Left kidney (tissue), 2 donors: ENCODE measurements around the gene EPHA1. TPM values are rescaled to one million over a fixed set of nuclear protein-coding genes. Genes with fewer than 3 reads are reported as not detected.
"Not testable (repeated sequence)": the region's sequence is repeated elsewhere in the genome, so short reads cannot be mapped to it uniquely, and the experiment has no call there.

Experiments
- DNase-seq: peaks from one replicate; pipeline ENCODE4 v3.0.0-alpha.2; 2013
- polyA plus RNA-seq: library from polyadenylated mRNA; unstranded; fragments of 120-200 nt; gene quantifications from one replicate; pipeline ENCODE4 v1.2.1, GENCODE V29; 2013; ENCODE audit not compliant: insufficient read length

The EPHA1 gene
- polyA plus RNA-seq, 1 donor: 20.2 TPM

GRCh38 chr7:143405173-143406001 lies 3.3 kb downstream of the EPHA1 start:
- no peak for DNase-seq

GRCh38 chr7:143402233-143402632 lies 6.4 kb downstream of the EPHA1 start:
- DNase-seq: not testable (repeated sequence)

GRCh38 chr7:143401265-143401664 lies 7.4 kb downstream of the EPHA1 start:
- no peak for DNase-seq

GRCh38 chr7:143399642-143400041 lies 9.0 kb downstream of the EPHA1 start:
- no peak for DNase-seq

- no peak for DNase-seq
Measured at GRCh38 chr7:143399151-143399550, 9.5 kb downstream of the EPHA1 start.

- no peak for DNase-seq
Measured at GRCh38 chr7:143398616-143399015, 10.0 kb downstream of the EPHA1 start.

- DNase-seq: no peak
Measured at GRCh38 chr7:143397710-143398530, 10.7 kb downstream of the EPHA1 start.

GRCh38 chr7:143396625-143397556 lies 11.8 kb downstream of the EPHA1 start:
- no peak for DNase-seq

GRCh38 chr7:143396182-143396581 lies 12.5 kb downstream of the EPHA1 start:
- DNase-seq: no peak

- no peak for DNase-seq
Measured at GRCh38 chr7:143395187-143396149, 13.2 kb downstream of the EPHA1 start.

GRCh38 chr7:143394777-143395176 lies 13.9 kb downstream of the EPHA1 start:
- DNase-seq: no peak

- DNase-seq: no peak
Measured at GRCh38 chr7:143394068-143394467, 14.6 kb downstream of the EPHA1 start.

- no peak for DNase-seq
Measured at GRCh38 chr7:143393267-143394041, 15.2 kb downstream of the EPHA1 start.

GRCh38 chr7:143392875-143393266 lies 15.8 kb downstream of the EPHA1 start:
- no peak for DNase-seq

- DNase-seq: not testable (repeated sequence)
Measured at GRCh38 chr7:143392427-143392826, 16.2 kb downstream of the EPHA1 start.

- DNase-seq: no peak
Measured at GRCh38 chr7:143391462-143392404, 16.9 kb downstream of the EPHA1 start.

- no peak for DNase-seq
Measured at GRCh38 chr7:143390773-143391317, 17.8 kb downstream of the EPHA1 start.

- DNase-seq: no peak
Measured at GRCh38 chr7:143390104-143390772, 18.4 kb downstream of the EPHA1 start.
